Transverse colon (tissue), 4 donors: ENCODE results near the gene HAUS3. TPM values are rescaled to one million over a fixed set of nuclear protein-coding genes. Genes with fewer than 3 reads are reported as not detected.

Source experiments
- DNase-seq: peaks from one replicate; pipeline ENCODE4 v3.0.0-alpha.2; 2019
- H3K27ac ChIP-seq, 4 donors: fragments of 200-600 bp; sonication (generic); 2 replicates each; pipeline ENCODE4 v1.5.1; 2016 to 2018; ENCODE audit warnings: inconsistent platforms in 4 of 4
- H3K27me3 ChIP-seq: fragments of 200-600 bp; sonication (generic); 2 replicates; pipeline ENCODE4 v1.5.1; 2017; ENCODE audit warnings: inconsistent platforms
- H3K36me3 ChIP-seq, 4 donors: fragments of 200-600 bp; sonication (generic); 2 replicates each; pipeline ENCODE4 v1.5.1; 2017 to 2019; ENCODE audit warnings: inconsistent platforms in 4 of 4
- H3K4me1 ChIP-seq, 4 donors: fragments of 200-600 bp; sonication (generic); 2 replicates each; pipeline ENCODE4 v1.5.1; 2017 to 2020; ENCODE audit warnings: inconsistent platforms in 4 of 4
- H3K4me3 ChIP-seq, 4 donors: fragments of 200-600 bp; sonication (generic); 1 replicate in 1 of 4; 2 replicates in 3 of 4; pipeline versions ENCODE4 v1.5.1 to v1.6.1; 2017 to 2019; ENCODE audit warnings: inconsistent platforms in 4 of 4
- H3K9me3 ChIP-seq, 2 donors: fragments of 200-600 bp; sonication (generic); 2 replicates each; pipeline ENCODE4 v1.5.1; 2017 to 2019; ENCODE audit warnings: inconsistent platforms in 2 of 2
- CTCF ChIP-seq, 5 experiments: fragments of 200-600 bp in 3 of 5; fragments of 450-650 bp in 2 of 5; sonication (generic) in 3 of 5; IDR thresholded peaks; 1 replicate in 2 of 5; 2 replicates in 3 of 5; pipeline ENCODE4 v1.5.1; 2016 to 2017; ENCODE audit warnings: antibody characterized with exemption in 5 of 5, inconsistent platforms in 3 of 5, mild to moderate bottlenecking in 2 of 5, moderate library complexity in 1 of 5
- EP300 ChIP-seq: sonication (generic); formaldehyde crosslinking; IDR thresholded peaks from one replicate; pipeline ENCODE4 v1.6.1; 2017; ENCODE audit warnings: antibody characterized with exemption, low read depth
- POLR2A ChIP-seq: fragments of 450-650 bp; IDR thresholded peaks from one replicate; pipeline ENCODE4 v1.6.1; 2016; ENCODE audit warnings: antibody characterized with exemption, mild to moderate bottlenecking, moderate library complexity
- POLR2AphosphoS5 ChIP-seq, 3 donors: sonication (generic); formaldehyde crosslinking; IDR thresholded peaks; one replicate each; pipeline ENCODE4 v1.6.1; 2016; ENCODE audit warnings: antibody characterized with exemption in 3 of 3
- WGBS, 2 donors: methylation state at CpG; one replicate each; pipeline ENCODE4 v1.1.5; 2018; ENCODE audit warnings: low coverage in 1 of 2; 5-methylcytosine and 5-hydroxymethylcytosine counted together
- in situ Hi-C, 4 donors: fragments of 200-750 bp; cut with MboI; loops; one replicate each; pipeline versions ENCODE4 v1.15.0 to v1.15.1; 2017; ENCODE audit warnings: low sequenced_read_pairs in 3 of 4, low pct_ligation_motif_present in 1 of 4, low pct_unique_long_range_greater_than_20kb in 1 of 4
- intact Hi-C: fragments of 100-400 bp; cut with DNase I; formaldehyde crosslinking; loops from one replicate; pipeline ENCODE4 v1.15.1; 2023; ENCODE audit warnings: low total_unique reads
- total RNA-seq, 4 donors: library from RNA; depleted of rRNA; stranded (reverse); fragments of >200 nt; gene quantifications; one replicate each; pipeline ENCODE4 v1.1.0, GENCODE V29; 2016

Gene HAUS3
- total RNA-seq, 4 donors from 2014 or later, result 2.0 to 18.0 (median 11.3) TPM

GRCh38 chr4:2289311-2289954, 47.5 kb upstream of the HAUS3 start:
- Histone ChIP-seq H3K9me3 (no peaks in the 10 kb centered on the region), H3K27ac (no peak overlapping the region), H3K36me3 (no peaks in the 10 kb centered on the region), H3K4me3 (no peak overlapping the region), H3K4me1 (no peaks in the 10 kb centered on the region), H3K27me3 (no peaks in the 10 kb centered on the region)
- 88% methylated on average over 7 of the region's 14 CpGs; no CpG with 5 or more reads in 1 of the 2 donors for WGBS, 2 donors
- DNase-seq, result no peak
- intact Hi-C loops (no loop called here), in situ Hi-C loops (no loop called here)
- TF ChIP-seq POLR2AphosphoS5 (IDR thresholded peaks at IDR 0.05) (no peak), CTCF (IDR thresholded peaks at IDR 0.05) (no peak), POLR2A (no peak), EP300 (no peak)

- Histone ChIP-seq H3K27ac (no peak overlapping the region), H3K27me3 (no peaks in the 10 kb centered on the region), H3K9me3 (no peaks in the 10 kb centered on the region), H3K36me3 (no peaks in the 10 kb centered on the region), H3K4me1 (no peaks in the 10 kb centered on the region), H3K4me3 (no peak overlapping the region)
- DNase-seq, result no peak
- TF ChIP-seq CTCF (IDR thresholded peaks at IDR 0.05), result no peak
- no peak for TF ChIP-seq POLR2A
- TF ChIP-seq POLR2AphosphoS5 (IDR thresholded peaks at IDR 0.05), result no peak
- TF ChIP-seq EP300, result no peak
- in situ Hi-C loops (no loop called here), intact Hi-C loops (no loop called here)
- 85% methylated on average over 10 of the region's 10 CpGs; no CpG with 5 or more reads in 1 of the 2 donors for WGBS, 2 donors
These were observed 46.2 kb upstream of the HAUS3 start for GRCh38 chr4:2288051-2288541.

DNA sequence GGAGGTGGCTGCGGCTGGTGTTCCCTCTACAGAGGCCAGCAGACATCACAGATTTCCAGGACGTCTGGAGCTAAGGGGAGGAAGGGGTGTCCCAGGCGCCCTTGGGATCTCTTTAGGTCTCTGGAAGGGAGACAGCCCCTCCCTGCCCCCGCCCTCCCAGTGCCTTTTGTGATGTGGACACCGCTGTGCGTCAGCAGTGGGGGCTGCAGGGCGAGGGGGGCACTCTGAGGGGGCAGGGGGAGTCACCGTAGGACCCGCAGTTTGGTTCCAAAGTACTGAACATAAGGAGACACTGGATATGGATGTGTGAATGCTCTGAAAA, 45.6 kb upstream of the HAUS3 start:
- H3K9me3 ChIP-seq, result no peaks in the 10 kb centered on the region
- no peak overlapping the region for H3K27ac ChIP-seq
- H3K36me3 ChIP-seq, result no peaks in the 10 kb centered on the region
- WGBS, 2 donors, result 85% methylated on average over 9 of the region's 9 CpGs; no CpG with 5 or more reads in 1 of the 2 donors
- DNase-seq, result no peak
- intact Hi-C loops, result no loop called here
- H3K27me3 ChIP-seq, result no peaks in the 10 kb centered on the region
- no peak overlapping the region for H3K4me3 ChIP-seq
- TF ChIP-seq CTCF (IDR thresholded peaks at IDR 0.05) (no peak), POLR2AphosphoS5 (IDR thresholded peaks at IDR 0.05) (no peak), POLR2A (no peak), EP300 (no peak)
- no peaks in the 10 kb centered on the region for H3K4me1 ChIP-seq
- in situ Hi-C loops, result no loop called here

GRCh38 chr4:2286904-2287593, 45.1 kb upstream of the HAUS3 start:
- intact Hi-C loops (no loop called here), in situ Hi-C loops (no loop called here)
- Histone ChIP-seq H3K4me3 (no peak overlapping the region), H3K36me3 (no peaks in the 10 kb centered on the region), H3K4me1 (no peaks in the 10 kb centered on the region), H3K27ac (no peak overlapping the region), H3K9me3 (no peaks in the 10 kb centered on the region), H3K27me3 (no peaks in the 10 kb centered on the region)
- TF ChIP-seq EP300, result no peak
- no peak for TF ChIP-seq CTCF (IDR thresholded peaks at IDR 0.05)
- no peak for DNase-seq
- WGBS, 2 donors, result 81 to 83% methylated on average over 2 to 19 of the region's 19 CpGs
